T-cell (primary cell): ENCODE results near the gene SUFU. TPM values are rescaled to one million over a fixed set of nuclear protein-coding genes. Genes with fewer than 3 reads are reported as not detected.

Experiments used
- ATAC-seq, 4 experiments: fragments of 200-7000 bp in 3 of 4; fragments of 150-1000 bp in 1 of 4; cut with Tn5 transposase; replicated peaks in 1 of 4; 1 replicate in 3 of 4; 2 replicates in 1 of 4; pipeline ENCODE4 v1.10.0; 2021; ENCODE audit warnings: moderate library complexity in 3 of 4, mild to moderate bottlenecking in 2 of 4, moderate number of reproducible peaks in 1 of 4
- CTCF ChIA-PET, 2 donors: fragments of 300-600 bp; sonication (Branson Sonifier 250); formaldehyde crosslinking; loops; one replicate each; lab custom pipeline; 2022; ENCODE audit warnings: antibody characterized with exemption in 2 of 2; lab: Charles Lee
- POLR2A ChIA-PET, 2 donors: fragments of 300-600 bp; sonication (Branson Sonifier 250); formaldehyde crosslinking; loops; one replicate each; lab custom pipeline; 2022; ENCODE audit warnings: antibody characterized with exemption in 2 of 2; lab: Charles Lee
- DNase-seq, 35 experiments: peaks; one replicate each; pipeline versions ENCODE4 v3.0.0 to v3.0.0-alpha.2; 2013 to 2023
- H3K27ac ChIP-seq: one replicate; pipeline ENCODE4 v1.5.1; 2013; ENCODE audit warnings: low read length
- H3K27me3 ChIP-seq, 2 experiments: replicated peaks in 1 of 2; 1 replicate in 1 of 2; 2 replicates in 1 of 2; pipeline versions ENCODE4 v1.6.1 to v1.7.0; 2013; ENCODE audit warnings: low read length in 1 of 2, mixed read lengths in 1 of 2; ENCODE audit not compliant: control insufficient read depth in 2 of 2, insufficient read depth in 2 of 2; ENCODE audit errors: extremely low read depth in 1 of 2
- H3K36me3 ChIP-seq, 2 donors: 1 replicate in 1 of 2; 2 replicates in 1 of 2; pipeline versions ENCODE4 v1.6.1 to v1.7.0; 2013; ENCODE audit warnings: low read length in 1 of 2; ENCODE audit not compliant: control insufficient read depth in 2 of 2, insufficient read depth in 1 of 2; ENCODE audit errors: extremely low read depth in 1 of 2
- H3K4me1 ChIP-seq, 2 experiments: 1 replicate in 1 of 2; 2 replicates in 1 of 2; pipeline versions ENCODE4 v1.6.1 to v1.7.0; 2013; ENCODE audit warnings: low read length in 2 of 2, mixed read lengths in 1 of 2; ENCODE audit not compliant: insufficient read depth in 2 of 2, control insufficient read depth in 1 of 2; ENCODE audit errors: extremely low read depth in 1 of 2
- H3K4me3 ChIP-seq, 2 donors: 1 replicate in 1 of 2; 2 replicates in 1 of 2; pipeline versions ENCODE4 v1.5.1 to v1.7.0; 2013; ENCODE audit warnings: mild to moderate bottlenecking in 2 of 2, low read length in 1 of 2, moderate library complexity in 1 of 2; ENCODE audit not compliant: control insufficient read depth in 1 of 2; ENCODE audit errors: extremely low read depth in 1 of 2
- H3K9me3 ChIP-seq: 2 replicates; pipeline ENCODE4 v1.7.0; 2013
- H3K27ac Mint-ChIP-seq, 2 donors: one replicate each; pipeline ENCODE4 v1.8.0; 2020 to 2021; ENCODE audit warnings: mild to moderate bottlenecking in 2 of 2, mixed read lengths in 2 of 2
- H3K27me3 Mint-ChIP-seq, 2 donors: one replicate each; pipeline ENCODE4 v1.8.0; 2021 to 2022; ENCODE audit warnings: mixed read lengths in 2 of 2
- H3K36me3 Mint-ChIP-seq: one replicate; pipeline ENCODE4 v1.8.0; 2021; ENCODE audit warnings: mixed read lengths
- H3K4me1 Mint-ChIP-seq, 3 donors: one replicate each; pipeline ENCODE4 v1.8.0; 2020 to 2022; ENCODE audit warnings: mixed read lengths in 3 of 3, mild to moderate bottlenecking in 1 of 3
- H3K4me3 Mint-ChIP-seq, 3 donors: one replicate each; pipeline ENCODE4 v1.8.0; 2020 to 2022; ENCODE audit warnings: mild to moderate bottlenecking in 3 of 3, mixed read lengths in 3 of 3, moderate library complexity in 3 of 3
- H3K9me3 Mint-ChIP-seq, 3 donors: one replicate each; pipeline ENCODE4 v1.8.0; 2020 to 2022; ENCODE audit warnings: mixed read lengths in 3 of 3
- WGBS: methylation state at CpG from one replicate; pipeline ENCODE4 v1.1.5; 2013; ENCODE audit warnings: missing lambda C conversion rate; ENCODE audit not compliant: insufficient coverage; 5-methylcytosine and 5-hydroxymethylcytosine counted together
- total RNA-seq, 35 experiments: library from RNA in 6 of 35; stranded (reverse) in 6 of 35; fragments of 120-200 nt in 1 of 35; gene quantifications; one replicate each; pipeline versions ENCODE4 v1.2.1 to v1.2.4 and lab custom pipeline; 2013 to 2026

Gene SUFU
- total RNA-seq, 5 donors from 2014 or later (not counting 1 experiment from before 2014, with no cell fraction given), result 13.2 to 16.4 (median 15.4) TPM

DNA sequence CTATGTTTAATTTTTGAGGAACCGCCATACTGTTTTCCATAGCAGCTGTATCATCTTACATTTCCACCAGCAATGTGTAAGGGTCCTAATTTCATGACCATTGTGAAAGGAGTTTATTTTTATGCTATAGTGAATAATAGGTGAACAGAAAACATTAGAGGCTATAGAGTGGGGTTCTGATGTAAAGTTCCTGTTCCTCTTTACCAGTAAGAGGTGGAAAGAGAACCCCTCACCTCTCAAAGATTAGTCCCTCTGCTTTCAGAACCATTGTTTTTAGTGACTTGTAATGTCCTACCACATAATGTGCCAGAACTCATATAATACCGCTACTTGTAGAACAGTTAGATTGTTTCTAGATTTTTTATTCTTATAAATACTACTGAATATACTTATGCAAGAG, 34.2 kb downstream of the SUFU start:
- DNase-seq (no peak), ATAC-seq (no peak)
- no peaks in the 10 kb centered on the region for H3K27me3 Mint-ChIP-seq
- H3K4me3 Mint-ChIP-seq, result no peak overlapping the region
- Histone ChIP-seq H3K27ac (no peak overlapping the region), H3K27me3 (no peaks in the 10 kb centered on the region), H3K4me1 (no peaks in the 10 kb centered on the region), H3K4me3 (no peak overlapping the region), H3K36me3 (no peaks in the 10 kb centered on the region), H3K9me3 (no peaks in the 10 kb centered on the region)
- ChIA-PET CTCF (no interaction called here), POLR2A (no interaction called here)
- H3K27ac Mint-ChIP-seq, result no peak overlapping the region
- peaks cover under 1 to 7% (median 4%) of the 10 kb centered on the region in 3 donors for H3K4me1 Mint-ChIP-seq
- no peaks in the 10 kb centered on the region for H3K9me3 Mint-ChIP-seq
- H3K36me3 Mint-ChIP-seq, result peaks cover 14% of the 10 kb centered on the region
- no CpG with 5 or more reads among the region's 2 CpGs for WGBS

DNA sequence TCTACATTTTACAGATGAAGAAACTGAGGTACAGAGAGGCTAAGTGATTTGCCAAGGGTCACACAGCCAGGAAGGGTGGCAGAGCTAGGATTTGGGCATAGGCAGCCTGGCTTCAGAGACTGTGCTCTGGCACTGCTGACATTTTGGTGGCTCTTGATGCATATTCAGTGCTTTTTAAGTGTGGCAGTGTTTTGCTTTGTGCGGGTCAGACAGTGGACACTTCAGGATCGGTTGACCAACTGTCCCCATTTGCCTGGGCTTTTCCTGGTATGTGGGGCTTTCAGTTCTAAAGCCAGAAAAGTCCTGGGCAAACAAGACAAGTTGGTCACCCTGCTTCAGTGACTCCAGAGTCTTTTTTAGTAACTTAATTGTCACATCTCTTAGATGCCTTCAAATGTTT, 35.0 kb downstream of the SUFU start:
- Histone ChIP-seq H3K27ac (no peak overlapping the region), H3K4me3 (no peak overlapping the region), H3K9me3 (no peaks in the 10 kb centered on the region), H3K4me1 (no peaks in the 10 kb centered on the region), H3K27me3 (no peaks in the 10 kb centered on the region), H3K36me3 (no peaks in the 10 kb centered on the region)
- H3K27ac Mint-ChIP-seq, result no peak overlapping the region
- H3K4me3 Mint-ChIP-seq, result no peak overlapping the region
- H3K9me3 Mint-ChIP-seq, result no peaks in the 10 kb centered on the region
- CTCF ChIA-PET, result no interaction called here
- H3K36me3 Mint-ChIP-seq, result peaks cover 14% of the 10 kb centered on the region
- POLR2A ChIA-PET, result interaction anchor here in 1 of 2 donors (0.7 kb wide), 1 partner anchor 1045 kb away, joined by 8 read pairs; no protein-coding TSS in a partner anchor
- no peak for ATAC-seq
- no peaks in the 10 kb centered on the region for H3K27me3 Mint-ChIP-seq
- peaks cover 0 to 7% (median 4%) of the 10 kb centered on the region in 3 donors for H3K4me1 Mint-ChIP-seq
- 90% methylated on average over 2 of the region's 2 CpGs for WGBS
- no peak for DNase-seq

DNA sequence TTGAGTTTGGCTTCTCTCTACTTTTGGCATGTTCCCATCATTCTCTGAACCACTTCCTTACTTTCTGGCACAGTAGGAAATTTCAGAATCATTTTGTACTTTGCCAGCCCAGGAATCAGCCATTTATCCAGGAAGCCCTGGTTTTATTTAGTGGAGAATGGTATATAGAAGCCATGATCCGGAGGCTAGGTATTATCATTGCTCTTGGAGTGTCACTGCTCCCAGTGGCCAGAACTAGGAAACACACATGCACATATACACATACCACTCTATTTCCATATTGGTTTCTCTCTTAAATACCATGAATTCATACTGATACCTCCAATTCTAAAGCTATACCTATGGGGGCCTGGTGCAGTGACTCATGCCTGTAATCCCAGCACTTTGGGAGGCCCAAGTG, 36.3 kb downstream of the SUFU start:
- ChIA-PET POLR2A (no interaction called here), CTCF (no interaction called here)
- H3K4me1 Mint-ChIP-seq, result peaks cover 0 to 7% (median 4%) of the 10 kb centered on the region in 3 donors
- Histone ChIP-seq H3K36me3 (no peaks in the 10 kb centered on the region), H3K27me3 (no peaks in the 10 kb centered on the region), H3K4me3 (no peak overlapping the region), H3K27ac (no peak overlapping the region), H3K9me3 (no peaks in the 10 kb centered on the region), H3K4me1 (no peaks in the 10 kb centered on the region)
- DNase-seq, result no peak
- WGBS, result no CpG with 5 or more reads among the region's 1 CpG
- peaks cover 13% of the 10 kb centered on the region for H3K36me3 Mint-ChIP-seq
- no peaks in the 10 kb centered on the region for H3K9me3 Mint-ChIP-seq
- no peak overlapping the region for H3K27ac Mint-ChIP-seq
- H3K4me3 Mint-ChIP-seq, result no peak overlapping the region
- no peaks in the 10 kb centered on the region for H3K27me3 Mint-ChIP-seq
- ATAC-seq, result peak in 1 of 4 experiments; percentile 52

DNA sequence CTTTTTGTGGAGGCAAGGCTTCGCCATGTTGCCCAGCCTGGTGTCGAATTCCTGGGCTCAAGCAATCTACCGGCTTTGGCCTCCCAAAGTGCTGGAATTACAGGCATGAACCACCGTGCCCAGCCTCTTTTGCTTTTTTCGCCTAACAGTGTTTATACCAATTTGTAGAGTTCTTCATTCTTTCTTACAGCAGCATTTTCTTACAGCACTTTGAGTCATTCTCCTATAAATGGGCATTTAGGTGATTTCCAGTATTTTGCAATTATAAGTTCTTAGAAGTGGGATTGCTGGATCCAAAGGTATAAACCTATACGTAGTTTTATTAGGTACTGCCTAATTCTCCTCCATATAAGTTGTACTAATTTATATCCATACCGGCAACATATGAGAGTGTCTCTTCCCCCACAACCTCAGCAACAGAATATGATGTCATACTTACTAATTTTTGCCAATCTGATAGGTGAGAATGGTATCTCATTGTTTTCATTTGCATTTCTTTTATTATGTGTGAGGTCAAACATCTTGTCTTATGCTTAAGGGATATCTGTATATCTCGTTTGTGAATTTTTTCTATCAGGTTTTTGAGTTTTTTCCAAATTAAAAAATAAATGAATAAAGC, 39.1 kb downstream of the SUFU start:
- Histone ChIP-seq H3K4me3 (no peak overlapping the region), H3K4me1 (no peaks in the 10 kb centered on the region), H3K27me3 (no peaks in the 10 kb centered on the region), H3K27ac (no peak overlapping the region), H3K9me3 (no peaks in the 10 kb centered on the region), H3K36me3 (no peaks in the 10 kb centered on the region)
- Mint-ChIP-seq H3K36me3 (peaks cover 6% of the 10 kb centered on the region), H3K4me3 (no peak overlapping the region), H3K27ac (no peak overlapping the region), H3K9me3 (no peaks in the 10 kb centered on the region), H3K27me3 (no peaks in the 10 kb centered on the region), H3K4me1 (peaks cover 7 to 10% (median 8%) of the 10 kb centered on the region in 3 donors)
- ChIA-PET CTCF (no interaction called here), POLR2A (interaction anchor here in 1 of 2 donors (0.6 kb wide), 1 partner anchor 103 kb away, joined by 4 read pairs; no protein-coding TSS in a partner anchor)
- no peak for ATAC-seq
- WGBS, result 100% methylated on average over 3 of the region's 8 CpGs
- DNase-seq, result no peak

DNA sequence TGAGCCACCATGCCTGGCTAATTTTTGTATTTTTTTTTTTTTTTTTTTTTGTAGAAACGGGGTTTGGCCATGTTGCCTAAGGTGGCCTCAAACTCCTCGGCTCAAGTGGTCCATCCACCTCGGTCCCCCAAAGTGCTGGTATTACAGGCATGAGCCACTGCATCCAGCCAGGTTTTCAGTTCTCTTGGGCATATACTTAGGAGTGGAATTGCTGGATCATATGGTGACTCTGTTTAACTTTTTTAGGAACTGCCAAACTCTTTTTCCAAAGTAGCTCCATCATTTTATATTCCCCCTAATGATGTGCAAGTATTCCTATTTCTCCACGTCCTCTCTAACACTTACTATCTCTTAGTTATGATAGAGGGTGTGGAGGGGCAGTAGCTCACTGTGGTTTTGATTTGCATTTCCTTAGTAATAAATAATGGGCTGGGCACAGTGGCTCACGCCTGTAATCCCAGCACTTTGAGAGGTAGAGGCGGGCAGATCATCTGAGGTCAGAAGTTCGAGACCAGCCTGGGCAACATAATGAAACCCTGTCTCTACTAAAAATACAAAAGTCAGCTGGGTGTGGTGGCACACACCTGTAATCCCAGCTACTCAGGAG, 41.6 kb downstream of the SUFU start:
- H3K4me1 Mint-ChIP-seq, result peaks cover 3 to 10% (median 8%) of the 10 kb centered on the region in 3 donors
- Histone ChIP-seq H3K27ac (no peak overlapping the region), H3K4me1 (no peaks in the 10 kb centered on the region), H3K27me3 (no peaks in the 10 kb centered on the region), H3K9me3 (no peaks in the 10 kb centered on the region), H3K4me3 (no peak overlapping the region), H3K36me3 (peaks cover 3 to 14% of the 10 kb centered on the region in 2 donors)
- no peak overlapping the region for H3K4me3 Mint-ChIP-seq
- DNase-seq (no peak), ATAC-seq (no peak)
- no peaks in the 10 kb centered on the region for H3K9me3 Mint-ChIP-seq
- no peaks in the 10 kb centered on the region for H3K27me3 Mint-ChIP-seq
- WGBS, result 92% methylated on average over 2 of the region's 7 CpGs
- POLR2A ChIA-PET, result no interaction called here
- no peak overlapping the region for H3K27ac Mint-ChIP-seq
- H3K36me3 Mint-ChIP-seq, result peaks cover 25% of the 10 kb centered on the region
- CTCF ChIA-PET, result interaction anchor here (0.7 kb wide), 2 partner anchors 266 to 284 kb away, joined by 4 read pairs; no protein-coding TSS in a partner anchor

DNA sequence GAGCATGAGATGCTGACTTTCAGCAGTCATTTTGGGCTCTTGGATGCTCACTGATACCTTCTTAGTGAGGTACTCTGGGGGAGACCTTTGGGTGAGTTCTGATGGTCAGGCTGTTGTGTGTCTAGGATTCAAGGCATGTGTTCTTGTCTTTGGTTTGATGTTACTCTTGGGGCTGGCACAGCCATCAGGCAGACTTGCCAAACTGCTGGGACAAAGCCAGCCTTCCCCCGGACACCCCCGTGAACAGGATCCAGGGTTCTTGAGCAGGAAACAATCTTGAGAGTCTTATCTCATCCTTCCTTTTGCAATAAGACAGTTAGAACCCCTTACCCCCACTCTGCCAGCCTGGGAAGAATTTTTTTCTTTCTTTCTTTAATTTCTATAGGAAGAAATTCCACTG, 42.2 kb downstream of the SUFU start:
- no peaks in the 10 kb centered on the region for H3K27me3 ChIP-seq
- ChIA-PET POLR2A (no interaction called here), CTCF (no interaction called here)
- H3K4me3 ChIP-seq, result no peak overlapping the region
- H3K9me3 ChIP-seq, result no peaks in the 10 kb centered on the region
- no peak overlapping the region for H3K27ac ChIP-seq
- ATAC-seq (no peak), DNase-seq (no peak)
- H3K4me1 ChIP-seq, result no peaks in the 10 kb centered on the region
- peaks cover 3 to 10% (median 7%) of the 10 kb centered on the region in 3 donors for H3K4me1 Mint-ChIP-seq
- no peaks in the 10 kb centered on the region for H3K27me3 Mint-ChIP-seq
- no CpG with 5 or more reads among the region's 2 CpGs for WGBS
- H3K27ac Mint-ChIP-seq, result no peak overlapping the region
- no peaks in the 10 kb centered on the region for H3K9me3 Mint-ChIP-seq
- H3K4me3 Mint-ChIP-seq, result no peak overlapping the region
- H3K36me3 ChIP-seq, result peaks cover 5 to 18% of the 10 kb centered on the region in 2 donors
- H3K36me3 Mint-ChIP-seq, result peaks cover 29% of the 10 kb centered on the region
